HG03108 (cell line): ENCODE measurements around the gene HNRNPA1.
"Not testable (repeated sequence)": the region's sequence is repeated elsewhere in the genome, so short reads cannot be mapped to it uniquely, and the experiment has no call there.

Experiments
- ATAC-seq: cut with Tn5 transposase; IDR thresholded peaks from one replicate; pipeline ENCODE4 v1.9.1; 2021; ENCODE audit warnings: moderate library complexity; ENCODE audit not compliant: unreplicated experiment

Gene HNRNPA1

DNA sequence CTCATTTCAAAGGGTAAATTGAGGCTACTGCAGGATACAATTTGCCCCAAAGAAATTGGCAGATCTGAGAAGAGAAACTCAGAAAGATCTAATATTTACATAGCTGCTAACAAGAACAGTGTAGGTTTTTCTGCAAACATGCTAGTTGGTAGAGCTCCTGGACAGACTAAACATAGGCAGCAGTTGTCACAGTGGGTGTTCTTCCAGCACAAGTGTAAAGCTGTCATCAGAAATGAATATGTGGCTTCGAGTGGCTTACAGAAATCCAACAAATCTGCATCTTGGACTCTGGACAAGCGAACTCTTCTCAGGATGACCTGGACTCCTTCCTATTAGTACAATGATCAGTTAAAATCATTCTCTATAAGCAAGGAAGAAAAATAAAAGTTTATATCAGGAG, 6.5 kb upstream of the HNRNPA1 start:
- no peak for ATAC-seq

DNA sequence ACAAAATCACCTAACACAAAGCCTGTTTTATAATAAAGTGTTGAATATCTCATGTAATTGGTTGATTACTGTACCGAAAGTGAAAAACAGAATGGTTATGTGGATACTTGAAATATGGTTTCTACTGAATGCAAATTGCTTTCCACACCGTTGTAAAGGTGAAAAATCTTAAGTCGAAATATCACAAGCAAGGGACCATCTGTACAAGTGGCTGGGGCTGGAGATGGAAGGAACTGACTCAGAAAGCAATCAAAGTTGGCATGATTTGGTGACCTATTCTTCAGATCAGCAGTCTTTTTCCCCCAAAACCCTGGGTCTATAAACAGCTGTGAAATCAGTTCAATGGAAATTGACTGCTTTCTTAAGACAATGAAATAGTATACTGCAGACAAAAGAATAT, 4.2 kb upstream of the HNRNPA1 start:
- no peak for ATAC-seq

GRCh38 chr12:54277823-54278276, 2.7 kb upstream of the HNRNPA1 start:
- ATAC-seq = no peak

DNA sequence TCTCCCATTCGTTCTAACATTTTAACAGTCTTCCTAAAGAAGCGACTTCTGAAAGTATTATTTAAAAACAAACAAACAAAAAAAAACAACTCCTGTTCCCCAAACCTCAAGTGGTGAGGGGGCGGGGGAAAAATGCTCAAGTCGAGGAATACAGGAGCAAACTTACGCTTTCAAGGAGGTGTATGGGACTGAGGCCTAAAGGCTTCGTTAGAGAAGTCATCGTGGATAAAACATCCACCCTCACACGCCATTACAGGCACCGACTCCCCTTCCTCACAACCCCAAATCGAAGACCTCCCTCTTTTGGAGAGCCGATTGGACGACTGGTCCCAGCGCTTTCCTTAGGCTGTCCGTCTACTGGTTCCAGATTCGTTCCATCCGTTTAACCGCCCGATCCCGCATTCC, 1.3 kb upstream of the HNRNPA1 start:
- no peak for ATAC-seq

GRCh38 chr12:54279632-54280467, 676 bp upstream of the HNRNPA1 start, which contains the start of gene CBX5:
Gene CBX5, minus strand, starts transcription at chr12:54280122. Its CDS starts 22,472 bp downstream, at chr12:54257650.
- ATAC-seq = peak; percentile 74

- not testable (repeated sequence) for ATAC-seq
Observed at GRCh38 chr12:54281261-54281638, 724 bp downstream of the HNRNPA1 start.

- ATAC-seq = not testable (repeated sequence)
Observed at GRCh38 chr12:54281694-54282093, 1.2 kb downstream of the HNRNPA1 start.

GRCh38 chr12:54282949-54283593, 2.5 kb downstream of the HNRNPA1 start:
- ATAC-seq = no peak

GRCh38 chr12:54284070-54284780, 3.7 kb downstream of the HNRNPA1 start:
- not testable (repeated sequence) for ATAC-seq

DNA sequence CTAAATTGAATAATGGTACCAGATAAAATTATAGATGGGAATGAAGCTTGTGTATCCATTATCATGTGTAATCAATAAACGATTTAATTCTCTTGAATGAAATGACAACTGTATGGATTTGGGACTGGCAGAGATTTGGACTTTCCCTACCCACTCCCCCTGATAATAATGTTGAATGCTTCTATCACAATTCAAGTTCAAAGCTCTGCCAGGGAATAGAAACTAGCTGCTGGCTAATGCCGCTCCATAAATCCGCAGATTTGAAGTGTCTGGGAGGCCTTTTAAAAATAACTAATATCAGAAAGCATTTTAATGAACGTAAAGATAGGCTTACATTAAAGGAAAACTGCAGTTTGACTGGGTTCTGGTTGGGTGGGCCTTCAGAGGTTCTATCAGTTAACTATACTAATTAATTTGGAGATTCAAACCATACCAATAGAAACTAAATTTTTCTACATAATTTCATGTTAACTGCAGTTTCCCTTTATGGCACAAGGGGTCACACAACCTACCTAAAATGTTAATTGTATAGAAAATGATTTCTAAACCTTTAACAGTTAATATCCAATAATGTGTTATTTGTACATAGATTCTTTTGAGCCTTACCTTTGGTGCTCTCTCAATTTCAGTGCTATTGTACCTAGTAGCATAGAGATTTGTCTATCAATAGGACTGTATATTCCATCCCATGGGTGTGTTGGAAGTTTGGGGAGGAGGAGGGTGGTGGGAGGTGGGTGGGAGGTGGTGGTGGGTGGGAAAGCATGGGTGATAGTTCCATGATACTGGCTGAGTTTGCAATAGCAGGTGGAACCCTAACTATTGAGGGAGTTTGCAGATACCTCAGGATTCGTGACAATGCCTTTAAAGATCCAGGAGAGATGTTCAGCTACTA, 4.9 kb downstream of the HNRNPA1 start:
- no peak for ATAC-seq

DNA sequence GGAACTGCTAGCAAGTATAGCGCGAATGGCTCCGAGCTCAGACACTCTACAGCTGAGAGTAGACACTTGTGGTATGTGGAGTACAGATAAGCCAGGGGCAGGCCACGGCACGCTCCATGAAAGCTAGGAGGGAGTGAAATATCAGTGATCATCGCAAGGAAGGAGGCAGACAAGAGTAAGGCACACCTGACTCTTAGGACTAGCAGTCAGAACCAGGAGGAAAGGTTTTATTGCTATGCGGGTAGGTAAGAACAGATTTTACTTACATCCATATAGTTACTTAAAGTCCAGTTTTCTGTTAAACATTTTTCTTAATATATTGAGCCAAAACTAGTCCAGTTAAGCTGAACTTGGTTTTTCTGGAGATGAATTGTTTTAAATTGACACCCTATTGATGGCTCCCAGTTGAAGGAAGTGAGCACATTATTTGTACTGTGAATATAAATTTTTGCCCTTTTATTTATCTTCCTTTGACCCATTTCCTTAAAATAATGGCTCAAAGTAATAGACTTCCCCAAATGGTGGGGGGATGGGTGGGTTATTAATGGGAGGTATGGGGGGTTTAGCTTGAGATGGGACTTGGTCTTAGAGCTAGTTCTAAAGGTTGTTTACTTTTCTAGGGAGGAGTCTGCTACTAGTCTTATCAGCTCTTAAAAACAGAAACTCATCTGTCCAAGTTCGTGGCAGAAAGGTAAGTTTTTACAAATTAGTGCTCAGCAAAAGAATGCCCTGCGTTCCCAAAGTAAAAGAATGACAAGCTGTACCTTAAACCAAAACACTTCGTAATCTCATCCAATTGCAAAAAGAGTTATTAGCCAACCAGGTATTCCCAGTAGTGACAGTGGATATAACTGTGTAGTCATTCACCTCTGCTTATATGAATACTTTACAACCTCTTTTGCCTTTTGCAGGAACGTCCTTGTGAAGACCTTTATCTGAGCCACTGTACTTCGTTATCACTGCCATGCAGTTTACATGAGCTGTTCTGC, 5.8 kb downstream of the HNRNPA1 start:
- ATAC-seq = no peak

- ATAC-seq = no peak
Observed at GRCh38 chr12:54287261-54288157, 7.0 kb downstream of the HNRNPA1 start.

DNA sequence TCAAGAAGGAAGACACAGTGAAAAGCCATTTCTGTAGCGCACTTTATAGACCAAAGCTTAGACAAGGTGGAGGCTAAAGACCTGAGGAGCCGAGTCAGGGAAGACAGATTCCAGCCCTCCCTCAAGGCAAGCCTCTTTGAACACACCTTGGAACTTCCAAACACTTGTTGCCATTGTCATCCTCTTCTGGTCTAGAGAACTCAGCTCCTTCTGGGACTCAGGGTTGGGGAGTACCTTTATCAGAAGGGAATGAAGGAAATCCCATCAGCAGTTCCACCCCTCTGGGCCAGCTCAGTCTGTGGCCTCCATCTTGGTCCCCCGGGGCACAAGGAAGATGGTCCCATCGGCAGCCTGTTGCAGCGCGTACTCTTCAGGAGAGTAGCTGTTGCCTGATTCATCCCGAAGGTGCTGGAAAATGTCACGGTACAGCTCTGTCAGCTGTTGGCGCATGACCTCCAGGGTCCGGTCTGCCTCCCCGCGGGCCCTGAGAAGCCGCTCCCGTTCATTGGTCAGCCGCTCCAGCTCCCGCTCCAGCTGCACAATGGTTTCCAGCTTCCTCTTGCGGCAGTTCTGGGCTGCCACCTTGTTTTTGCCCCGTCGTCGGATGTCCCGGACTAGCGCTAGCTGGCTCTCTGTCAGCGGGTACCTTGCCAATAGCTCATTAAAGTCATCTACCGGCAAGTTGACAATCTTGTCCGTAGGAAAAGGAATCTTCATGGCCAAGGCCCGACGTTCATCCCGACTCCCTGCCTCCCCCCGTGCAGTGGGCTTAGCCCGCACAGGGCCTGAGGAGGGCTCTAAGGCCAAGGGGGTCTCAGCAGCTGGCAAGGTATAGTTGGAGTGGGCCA, 11.8 kb downstream of the HNRNPA1 start:
- no peak for ATAC-seq

DNA sequence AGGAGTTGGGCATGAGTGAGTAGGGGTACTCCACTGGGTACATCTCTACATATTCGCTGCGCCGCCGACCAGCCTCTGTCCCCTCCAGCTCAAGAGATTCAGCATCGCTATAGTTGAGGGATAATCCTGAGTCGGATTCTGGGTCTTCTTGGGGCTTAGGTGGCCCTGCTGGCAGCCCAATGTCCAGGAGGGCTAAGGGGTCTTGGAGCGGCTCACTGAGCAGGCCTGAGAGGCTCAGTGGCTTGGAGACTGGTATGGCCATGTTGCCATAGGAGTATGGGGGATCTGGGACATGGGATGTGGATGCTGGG, 12.4 kb downstream of the HNRNPA1 start:
- no peak for ATAC-seq

DNA sequence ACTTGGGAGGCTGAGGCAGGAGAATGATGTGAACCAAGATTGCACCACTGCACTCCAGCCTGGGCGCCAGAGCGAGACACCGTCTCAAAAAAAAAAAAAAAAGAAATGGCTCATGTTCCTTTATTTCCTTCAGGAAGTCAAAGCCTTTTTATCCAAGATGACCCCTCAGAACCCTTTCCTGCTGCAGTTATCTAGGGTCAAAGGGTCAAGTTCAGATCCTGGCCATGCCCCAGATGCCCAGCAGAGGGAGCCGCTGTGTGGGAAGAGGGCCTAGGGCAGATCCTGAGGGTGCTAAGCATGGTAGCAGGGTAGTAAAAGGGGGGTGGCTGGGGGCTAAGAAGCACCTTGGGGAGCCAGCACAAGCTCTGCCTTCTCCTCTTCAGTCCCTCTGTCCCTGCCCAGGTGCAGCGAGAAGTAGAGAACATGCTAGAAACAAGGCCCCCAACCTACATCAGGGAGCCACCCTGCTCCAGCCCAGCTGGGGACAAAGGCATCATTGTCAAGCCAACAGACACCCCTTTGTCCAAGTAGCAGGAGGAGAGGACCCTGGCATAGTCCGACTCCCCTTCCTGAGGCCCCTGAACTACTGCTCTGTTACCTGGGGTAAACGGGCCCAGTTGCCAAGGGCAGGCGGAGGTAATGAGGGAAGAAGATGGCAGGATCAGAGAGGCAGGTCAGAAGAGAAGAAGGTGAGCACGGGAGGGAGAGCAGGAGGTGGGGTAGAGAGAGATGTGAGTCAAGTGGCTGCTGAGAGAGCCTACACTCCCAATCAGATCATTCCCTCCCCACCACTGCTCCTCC, 13.8 kb downstream of the HNRNPA1 start:
- no peak for ATAC-seq

DNA sequence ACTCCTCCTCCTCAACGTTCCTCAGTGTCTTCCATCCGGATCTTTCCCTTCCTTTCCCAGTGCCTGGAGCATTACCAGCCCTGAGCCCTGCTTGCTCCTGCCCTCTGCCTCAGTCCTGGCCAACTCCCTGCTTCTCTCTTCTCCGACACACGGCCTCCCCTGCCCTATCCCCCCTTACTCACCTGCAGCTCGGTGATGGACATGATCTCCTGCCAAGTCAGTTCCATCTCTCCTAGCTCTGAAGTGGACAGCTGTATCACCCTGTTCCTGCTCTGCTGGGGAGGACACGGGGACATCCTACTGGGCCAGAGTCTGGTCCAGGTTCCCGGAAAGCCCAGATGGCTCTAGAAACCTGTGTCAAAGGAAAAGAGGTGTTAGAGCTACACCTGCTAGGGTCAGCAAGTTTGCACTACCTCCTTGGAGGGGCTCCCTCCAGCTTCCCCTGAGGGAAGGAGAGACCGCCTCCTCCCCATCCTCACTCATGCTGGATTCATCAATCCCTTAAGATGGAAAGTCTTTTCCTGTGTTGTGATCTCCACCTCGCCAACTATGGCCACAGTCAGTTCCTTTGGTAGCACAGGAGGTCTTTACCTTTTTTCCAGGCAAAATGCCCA, 14.5 kb downstream of the HNRNPA1 start:
- no peak for ATAC-seq
